ENCODE results near the gene SIX4.

SIX4 gene

DNA sequence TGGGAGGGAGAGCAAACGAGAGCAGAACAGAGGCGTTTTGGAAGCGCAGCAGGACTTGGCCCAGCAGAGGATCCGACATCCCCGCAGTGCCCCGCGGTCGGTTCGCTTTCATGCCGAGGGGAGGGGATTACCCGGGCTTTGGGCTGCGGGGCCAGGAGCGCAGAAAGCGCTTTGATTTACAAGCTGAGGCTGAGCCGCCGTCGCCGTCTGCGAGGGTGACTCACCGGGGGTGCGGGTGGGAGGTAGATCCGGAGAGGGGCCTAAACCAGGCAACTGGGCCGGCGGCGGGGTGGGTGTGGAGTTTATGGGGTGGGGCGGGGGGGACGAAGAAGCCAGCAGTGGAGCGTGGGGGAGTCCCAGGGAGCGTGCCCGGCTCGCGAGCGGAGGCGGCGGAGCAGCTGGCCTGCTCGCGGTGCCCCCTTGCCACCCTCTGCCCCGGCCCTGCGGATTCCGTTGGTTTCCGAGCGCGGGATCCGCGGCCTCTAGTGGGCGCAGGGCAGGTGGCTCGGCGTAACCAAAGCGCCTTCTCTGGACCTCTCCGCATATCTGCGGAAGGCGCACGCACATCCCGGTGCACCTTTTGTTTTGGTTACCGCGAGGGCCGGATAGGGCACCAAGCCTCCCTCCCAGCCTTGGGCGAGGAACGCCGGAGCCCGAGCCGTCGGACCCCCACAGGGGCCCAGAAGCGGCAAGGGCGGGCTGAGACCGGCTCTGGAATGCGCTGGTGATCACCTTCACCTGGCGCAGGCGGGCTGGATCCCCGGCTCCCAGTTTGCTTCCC is 2.6 kb downstream of the SIX4 start:
- no peak for DNase-seq

- no peak for DNase-seq
Observed at GRCh38 chr14:60720962-60721325, 3.2 kb downstream of the SIX4 start.

- no peak for DNase-seq
Observed at GRCh38 chr14:60720391-60720790, 3.8 kb downstream of the SIX4 start.

GRCh38 chr14:60713513-60713912 is 10.6 kb downstream of the SIX4 start:
- DNase-seq, result no peak

GRCh38 chr14:60710494-60710893 is 13.7 kb downstream of the SIX4 start:
- DNase-seq, result no peak

GRCh38 chr14:60707858-60708257 is 16.3 kb downstream of the SIX4 start:
- no peak for DNase-seq

DNA sequence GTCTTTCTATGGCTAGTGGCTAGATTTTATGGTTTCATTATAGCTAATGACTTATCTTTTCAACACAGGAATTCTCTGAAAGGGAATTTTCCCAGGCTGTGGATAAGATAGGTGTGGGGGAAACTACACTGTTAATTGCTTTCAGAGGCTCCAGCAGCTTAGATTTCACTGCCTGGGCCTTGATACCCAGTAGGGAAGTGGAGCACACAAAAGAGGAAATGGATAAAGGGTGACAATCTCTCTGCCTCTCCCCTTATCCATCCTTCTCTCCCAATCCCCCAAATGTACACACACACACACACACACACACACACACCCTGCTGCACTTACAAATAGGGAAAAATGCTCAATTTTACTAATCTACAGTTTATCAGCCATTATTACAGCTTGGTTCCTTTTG is 19.1 kb downstream of the SIX4 start:
- peak; percentile 65 for DNase-seq

GRCh38 chr14:60700598-60700997 is 23.6 kb downstream of the SIX4 start:
- no peak for DNase-seq

GRCh38 chr14:60695327-60695726 is 28.8 kb downstream of the SIX4 start:
- DNase-seq, result peak; percentile 31

GRCh38 chr14:60691383-60692113 is 32.6 kb downstream of the SIX4 start:
- DNase-seq, result no peak

- no peak for DNase-seq
Observed at GRCh38 chr14:60686865-60687264, 37.3 kb downstream of the SIX4 start.

GRCh38 chr14:60684203-60684602 is 39.9 kb downstream of the SIX4 start:
- DNase-seq, result no peak

GRCh38 chr14:60681271-60681670 is 42.9 kb downstream of the SIX4 start:
- no peak for DNase-seq

- no peak for DNase-seq
Observed at GRCh38 chr14:60680511-60680910, 43.6 kb downstream of the SIX4 start.

DNA sequence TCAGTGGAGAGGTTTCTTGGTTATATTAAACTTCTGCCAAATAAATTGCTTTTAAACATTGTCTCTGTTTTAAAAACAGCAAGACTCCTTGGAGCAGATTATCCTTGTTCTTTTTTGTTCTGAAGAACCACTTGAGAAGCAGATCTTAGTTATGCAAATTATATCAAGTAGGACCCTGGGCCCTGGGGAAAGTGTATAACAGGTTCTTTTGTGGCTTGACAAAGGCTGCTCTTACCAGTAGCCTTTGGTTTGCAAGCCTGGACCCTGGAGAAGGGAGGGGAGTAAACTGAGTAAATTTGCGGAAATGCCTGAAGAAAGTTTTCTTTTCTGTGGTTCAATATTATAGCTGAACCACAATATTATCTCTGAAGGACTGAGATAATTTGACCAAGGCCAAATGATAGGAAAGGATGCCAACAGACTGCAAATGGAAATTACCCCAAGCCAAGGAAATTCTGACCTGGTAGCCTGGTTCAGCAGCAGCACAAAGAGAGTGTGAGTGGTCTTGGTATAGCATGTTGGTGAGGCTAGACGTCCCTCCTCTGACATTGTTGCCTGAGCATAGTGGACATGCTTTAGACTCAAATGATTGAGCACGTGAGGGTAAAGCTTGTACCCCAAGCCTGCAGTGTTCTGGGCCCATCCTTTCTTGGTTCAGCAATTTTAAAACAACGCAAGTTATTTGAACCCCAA is 44.4 kb downstream of the SIX4 start:
- no peak for DNase-seq

DNA sequence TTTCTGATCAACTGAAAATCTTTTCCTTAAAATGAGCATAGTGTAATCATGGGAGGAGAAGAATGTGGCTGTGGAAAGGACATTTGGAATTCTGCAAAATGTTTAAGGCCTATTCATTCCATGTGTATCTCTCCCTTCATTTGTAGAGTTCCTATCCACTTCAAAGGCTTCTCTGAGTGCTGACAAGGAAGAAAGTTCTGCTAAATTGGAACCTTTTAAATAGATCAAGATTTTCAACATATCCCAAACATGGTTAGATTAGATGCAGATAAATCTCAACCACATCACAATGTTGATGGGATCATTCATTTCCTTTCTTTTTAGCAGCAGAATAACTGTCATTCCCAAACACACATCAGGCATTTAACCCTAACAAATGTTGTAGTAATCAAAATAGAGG is 46.5 kb downstream of the SIX4 start:
- DNase-seq, result no peak

- no peak for DNase-seq
Observed at GRCh38 chr14:60670989-60671388, 53.2 kb downstream of the SIX4 start.

DNA sequence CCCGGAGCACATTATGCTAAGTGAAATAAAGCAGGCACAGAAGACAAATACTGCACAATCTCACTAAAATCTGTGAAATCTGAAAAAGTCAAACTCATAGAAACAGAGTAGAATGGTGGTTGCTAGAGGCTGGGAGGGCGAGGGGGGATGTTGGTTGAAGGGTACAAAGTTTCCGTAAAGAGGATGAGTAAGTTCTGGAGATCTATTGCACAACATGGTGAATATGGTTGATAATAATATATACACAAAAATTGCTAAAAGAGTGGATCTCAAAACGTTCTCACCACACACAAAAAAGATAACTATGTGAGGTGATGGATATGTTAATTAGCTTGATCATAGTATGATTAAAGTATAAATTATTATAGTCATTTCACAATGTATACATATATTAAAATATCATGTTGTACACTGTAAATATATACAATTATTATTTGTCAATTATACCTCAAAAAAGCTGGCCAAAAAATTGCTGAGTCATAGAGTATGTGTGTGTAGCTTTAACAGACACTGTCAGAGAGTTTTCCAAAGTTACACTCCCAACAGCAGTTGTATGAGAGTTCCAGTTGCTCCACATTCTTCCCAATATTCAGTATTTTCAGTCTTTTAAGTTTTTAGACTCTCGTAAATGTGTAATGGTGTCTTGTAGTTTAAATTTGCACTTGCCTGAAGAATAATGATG is 55.6 kb downstream of the SIX4 start:
- DNase-seq, result no peak

DNA sequence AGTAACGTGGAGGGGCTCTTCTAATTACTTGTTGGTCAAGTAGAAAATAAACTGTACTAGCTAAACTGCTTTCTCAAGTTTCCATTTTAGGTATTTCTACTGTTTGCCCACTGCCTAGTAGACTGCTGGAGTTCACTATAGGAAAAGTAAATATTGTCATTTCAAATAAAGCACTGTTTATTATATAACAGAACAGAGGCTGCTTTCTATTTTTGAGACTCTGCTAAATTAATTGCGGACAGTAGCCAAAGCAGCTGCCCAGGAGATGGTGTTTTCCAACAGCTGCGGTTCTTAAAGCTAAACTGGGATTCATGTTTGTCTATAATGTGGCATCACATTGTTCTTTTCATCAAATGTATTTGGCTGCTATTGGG is 59.0 kb downstream of the SIX4 start:
- DNase-seq, result no peak

- no peak for DNase-seq
Observed at GRCh38 chr14:60662982-60663381, 61.2 kb downstream of the SIX4 start.

- peak; percentile 89 for DNase-seq
Observed at GRCh38 chr14:60661721-60662120, 62.4 kb downstream of the SIX4 start.
